GM19455 (cell line): ENCODE results near the gene SMC4.
A peak's percentile ranks its signal among the peaks of the same experiment; 100 is the strongest.
"Not testable (repeated sequence)": the region's sequence is repeated elsewhere in the genome, so short reads cannot be mapped to it uniquely, and the experiment has no call there.

ENCODE experiments used
- ATAC-seq: cut with Tn5 transposase; IDR thresholded peaks from one replicate; pipeline ENCODE4 v1.9.1; 2021; ENCODE audit not compliant: unreplicated experiment

Gene SMC4

GRCh38 chr3:160399125-160400029 is at the start of gene SMC4, which contains the start of gene IFT80:
SMC4 (plus strand) TSS chr3:160399650; CDS start chr3:160400827, 1,177 bp downstream.
IFT80 (minus strand) TSS chr3:160399225; CDS start chr3:160384600, 14,625 bp downstream.
- ATAC-seq = peak; percentile 93

DNA sequence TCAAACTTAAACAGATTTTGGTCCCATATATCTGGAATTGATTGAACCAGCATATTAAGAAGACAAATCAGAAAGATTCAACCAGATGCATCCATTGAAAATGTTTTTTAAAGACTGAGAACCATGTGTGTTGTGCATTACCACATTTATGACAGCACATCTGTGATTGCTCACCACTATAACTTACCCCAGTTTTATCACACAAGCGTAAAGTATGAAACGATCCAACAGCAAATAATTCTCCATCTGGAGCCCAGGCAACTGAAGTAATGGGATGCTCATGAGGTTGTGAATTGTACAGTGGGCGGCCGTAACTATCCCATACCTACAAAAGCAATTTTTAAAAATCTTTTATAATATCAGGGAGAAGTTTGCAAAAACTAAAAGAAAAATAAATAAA is 43.6 kb upstream of the SMC4 start:
- no peak for ATAC-seq

- ATAC-seq = not testable (repeated sequence)
These were observed 36.6 kb upstream of the SMC4 start for GRCh38 chr3:160362896-160363295.

GRCh38 chr3:160365869-160366522 is 33.5 kb upstream of the SMC4 start:
- ATAC-seq = no peak

DNA sequence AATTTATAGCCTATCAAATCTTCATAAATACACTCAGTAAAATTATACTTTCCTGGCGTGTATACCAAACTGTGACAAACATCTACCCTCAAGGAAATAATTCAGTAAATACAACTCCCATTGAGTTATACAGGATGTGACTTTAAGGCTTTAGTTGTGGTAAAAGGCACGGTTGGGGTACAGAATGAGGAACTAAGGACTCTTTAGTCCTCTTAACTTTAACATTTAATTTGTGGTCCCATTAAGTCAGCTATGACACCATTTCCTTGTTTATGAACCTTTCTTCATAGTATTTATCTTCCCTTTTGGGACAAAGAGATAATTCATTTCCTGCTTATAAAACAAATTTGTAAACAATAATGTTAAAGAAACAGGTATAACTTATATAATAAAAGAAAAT is 30.6 kb upstream of the SMC4 start:
- ATAC-seq = no peak

- no peak for ATAC-seq
These were observed 29.7 kb upstream of the SMC4 start for GRCh38 chr3:160369784-160370183.

- no peak for ATAC-seq
These were observed 28.2 kb upstream of the SMC4 start for GRCh38 chr3:160370987-160371857.

DNA sequence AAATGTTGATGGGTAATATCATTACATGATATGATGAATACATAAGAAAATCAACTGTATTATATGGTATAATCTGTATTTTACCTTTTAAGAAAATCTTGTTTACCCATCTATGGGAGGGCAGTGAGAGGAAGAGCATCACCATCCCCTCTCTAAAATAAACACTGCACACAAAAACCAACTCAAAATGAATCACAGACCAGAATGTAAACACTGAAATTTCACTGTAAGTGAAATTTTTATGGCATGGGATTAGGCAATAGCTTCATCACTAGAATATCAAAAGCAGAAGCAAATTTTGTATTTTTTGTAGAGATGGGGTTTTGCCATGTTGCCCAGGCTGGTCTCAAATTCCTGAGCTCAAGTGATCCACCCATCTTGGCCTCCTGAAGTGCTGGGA is 26.7 kb upstream of the SMC4 start:
- no peak for ATAC-seq

DNA sequence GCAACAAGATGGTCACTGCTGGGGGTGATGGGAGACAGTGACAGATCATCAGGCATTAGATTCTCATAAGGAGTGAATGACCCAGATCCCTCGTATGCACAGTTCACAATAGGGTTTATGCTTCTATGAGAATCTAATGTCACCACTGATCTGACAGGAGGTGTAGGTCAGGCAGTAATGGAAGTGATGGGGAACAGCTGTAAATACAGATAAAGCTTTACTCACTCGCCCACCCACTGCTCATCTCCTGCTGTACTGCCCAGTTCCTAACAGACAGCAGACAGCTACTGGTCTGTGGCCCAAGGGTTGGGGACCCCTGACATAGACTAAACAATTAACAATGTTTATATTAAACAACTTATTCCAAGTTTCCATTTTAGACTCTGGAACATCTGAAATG is 25.8 kb upstream of the SMC4 start:
- ATAC-seq = no peak

- ATAC-seq = no peak
These were observed 25.0 kb upstream of the SMC4 start for GRCh38 chr3:160374472-160374871.

DNA sequence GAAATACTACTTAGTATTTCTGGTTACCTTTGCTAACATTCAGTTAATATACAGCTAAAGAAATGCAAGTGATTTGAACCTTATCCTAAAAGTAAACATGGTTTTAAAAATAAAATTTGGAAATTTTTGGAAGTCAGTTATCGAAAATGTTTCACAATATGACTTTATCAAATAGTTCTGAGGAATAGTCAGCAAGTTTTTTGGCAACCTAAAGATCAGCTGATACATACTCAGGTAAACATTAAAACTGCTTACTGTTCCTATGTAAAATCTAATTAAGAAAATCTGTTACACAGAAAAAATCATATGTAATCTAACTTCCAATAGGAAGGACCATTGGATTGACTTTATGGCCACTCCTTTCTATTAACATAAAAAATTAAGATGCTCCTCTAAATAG is 24.5 kb upstream of the SMC4 start:
- no peak for ATAC-seq

DNA sequence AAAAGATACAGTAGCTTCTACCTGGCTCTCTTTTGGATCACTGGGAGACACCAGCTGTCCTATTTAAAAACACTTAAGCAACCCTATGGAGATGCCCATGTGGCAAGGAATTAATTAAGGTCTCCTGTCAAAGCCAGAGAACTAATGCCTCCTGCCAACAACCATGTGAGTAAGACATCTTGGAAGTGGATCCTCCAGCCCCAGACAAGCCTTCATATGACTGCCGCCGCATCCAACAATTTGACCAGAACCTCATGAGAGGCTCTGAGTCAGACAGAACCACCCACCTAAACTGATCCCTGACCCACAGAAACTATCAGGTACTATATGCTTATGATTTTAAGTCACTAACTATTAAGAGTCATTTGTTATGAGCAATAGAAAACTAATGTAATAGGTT is 22.8 kb upstream of the SMC4 start:
- ATAC-seq = no peak

GRCh38 chr3:160378331-160379109 is 20.9 kb upstream of the SMC4 start:
- ATAC-seq = no peak

DNA sequence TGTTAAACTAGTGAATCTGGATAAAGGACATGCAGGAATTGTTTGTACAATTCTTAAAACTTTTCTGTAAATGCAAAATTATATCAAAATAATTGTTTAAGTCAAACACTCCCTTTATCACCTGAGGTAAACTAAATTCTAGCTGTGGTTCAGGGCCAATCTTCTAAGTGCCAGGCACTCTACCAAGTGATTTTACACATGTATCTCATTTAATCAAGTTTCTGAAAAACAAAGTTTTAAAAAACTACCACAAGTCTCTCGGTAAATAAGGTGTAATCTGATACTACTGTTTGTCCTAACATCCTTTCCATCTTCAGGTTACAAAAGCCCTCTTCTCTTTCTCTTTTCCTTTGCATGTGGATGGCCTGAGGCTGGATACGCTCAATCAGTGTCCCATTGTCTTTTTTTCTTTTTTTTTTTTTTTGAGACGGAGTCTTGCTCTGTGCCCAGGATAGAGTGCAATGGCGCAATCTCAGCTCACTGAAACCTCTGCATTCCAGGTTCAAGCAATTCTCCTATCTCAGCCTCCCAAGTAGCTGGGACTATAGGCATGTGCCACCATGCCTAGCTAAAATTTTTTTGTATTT is 19.7 kb upstream of the SMC4 start:
- no peak for ATAC-seq

- no peak for ATAC-seq
These were observed 18.0 kb upstream of the SMC4 start for GRCh38 chr3:160381470-160381869.

GRCh38 chr3:160384639-160385318 is 14.7 kb upstream of the SMC4 start:
- no peak for ATAC-seq

- no peak for ATAC-seq
These were observed 8.8 kb upstream of the SMC4 start for GRCh38 chr3:160390565-160391138.

DNA sequence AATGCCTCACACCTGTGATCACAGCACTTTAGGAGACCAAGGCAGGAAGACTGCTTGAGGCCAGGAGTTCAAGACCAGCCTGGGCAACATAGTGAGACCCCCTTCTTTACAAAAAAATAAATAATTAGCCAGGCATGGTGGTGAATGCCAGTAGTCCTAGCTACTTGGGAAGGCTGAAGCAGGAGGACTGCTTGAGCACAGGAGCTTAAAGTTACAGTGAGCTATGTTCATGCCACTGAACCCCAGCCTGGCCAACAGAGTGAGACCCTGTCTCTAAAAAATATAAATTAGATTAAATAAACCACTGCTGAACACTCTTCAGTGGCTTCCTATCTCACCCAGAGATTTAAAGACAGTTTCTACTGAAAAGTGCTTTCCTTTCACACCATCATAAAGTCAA is 6.7 kb upstream of the SMC4 start:
- ATAC-seq = no peak

DNA sequence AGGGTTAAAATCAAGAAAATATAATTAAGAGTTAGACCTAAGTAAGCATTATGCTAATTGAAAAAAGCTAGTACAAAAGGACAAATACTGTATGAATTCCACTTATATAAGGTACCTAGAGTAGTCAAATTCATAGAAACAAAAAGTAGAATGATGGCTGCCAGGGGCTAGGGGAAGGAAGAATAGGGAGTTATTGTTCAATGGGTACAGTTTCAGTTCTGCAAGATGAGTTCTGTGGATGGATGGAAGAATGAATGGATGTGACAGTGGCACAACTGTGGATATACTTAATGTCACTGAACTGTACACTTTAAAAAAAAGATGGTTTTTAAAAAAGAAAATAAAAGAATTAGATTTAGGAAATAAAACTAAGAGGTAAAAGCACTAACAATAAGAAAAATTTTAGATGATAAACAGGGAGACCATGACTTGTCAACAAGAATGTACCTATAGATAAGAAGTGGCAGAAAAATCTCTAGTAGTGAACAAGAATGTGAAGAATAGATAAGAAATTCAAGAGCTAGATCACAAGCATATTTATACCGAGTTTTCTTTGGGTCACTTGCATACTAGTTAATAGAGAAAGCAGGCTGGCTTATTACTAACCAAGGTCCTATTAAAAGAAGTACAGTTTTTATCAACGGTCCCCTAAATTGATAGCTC is 6.0 kb upstream of the SMC4 start:
- no peak for ATAC-seq
